HG02642 (cell line): ENCODE results near the gene TICRR.

Experiments
- ATAC-seq: cut with Tn5 transposase; IDR thresholded peaks from one replicate; pipeline ENCODE4 v1.9.1; 2021; ENCODE audit warnings: mild to moderate bottlenecking; ENCODE audit not compliant: unreplicated experiment, poor library complexity

The TICRR gene

DNA sequence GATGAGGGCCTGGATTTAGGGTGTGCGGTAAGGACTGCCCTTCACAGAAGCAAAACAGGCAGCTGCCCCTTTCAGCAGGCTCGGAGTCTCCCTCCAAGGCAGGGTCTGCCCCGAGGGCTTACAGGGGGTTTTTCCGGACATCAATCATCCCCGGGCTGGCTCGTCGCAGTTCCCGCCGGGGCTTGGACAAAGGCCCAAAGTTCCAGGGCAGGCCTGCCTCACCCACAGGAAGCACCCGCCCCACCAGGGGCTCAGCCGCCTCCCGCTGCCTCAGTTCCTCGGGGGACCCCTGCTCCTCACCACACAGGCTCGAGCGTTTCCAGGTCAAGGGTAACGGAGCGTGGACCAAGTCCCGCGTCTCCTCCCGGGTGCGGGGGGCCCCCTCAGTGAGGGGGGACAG, 53.0 kb downstream of the TICRR start:
- no peak for ATAC-seq

- ATAC-seq = no peak
These were observed 53.8 kb downstream of the TICRR start for GRCh38 chr15:89628806-89629715.

GRCh38 chr15:89629829-89630228, 54.6 kb downstream of the TICRR start:
- ATAC-seq = no peak

- no peak for ATAC-seq
These were observed 55.0 kb downstream of the TICRR start for GRCh38 chr15:89630260-89630659.

- ATAC-seq = no peak
These were observed 56.0 kb downstream of the TICRR start for GRCh38 chr15:89630974-89631901.

GRCh38 chr15:89631902-89632264, 56.6 kb downstream of the TICRR start:
- ATAC-seq = no peak

GRCh38 chr15:89632563-89633430, 57.5 kb downstream of the TICRR start:
- no peak for ATAC-seq

GRCh38 chr15:89633585-89633984, 58.3 kb downstream of the TICRR start:
- ATAC-seq = no peak

DNA sequence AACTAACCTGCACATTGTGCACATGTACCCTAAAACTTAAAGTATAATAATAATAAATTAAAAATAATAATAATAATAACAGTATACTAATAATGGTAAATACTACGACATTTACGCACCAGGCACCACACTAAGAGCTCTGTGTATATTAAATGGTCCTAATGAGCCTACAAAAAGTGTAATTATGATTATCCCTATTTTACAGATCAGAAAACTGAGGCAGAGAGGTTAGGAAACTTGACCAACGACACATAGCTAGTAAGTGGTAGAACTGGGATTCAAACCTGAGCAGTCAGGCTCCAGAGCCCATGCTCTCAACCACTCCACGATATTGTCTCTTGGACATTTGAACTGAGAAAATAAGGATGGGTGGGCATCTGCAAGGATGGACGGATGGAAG, 65.0 kb downstream of the TICRR start:
- ATAC-seq = no peak

- no peak for ATAC-seq
These were observed 65.8 kb downstream of the TICRR start for GRCh38 chr15:89641053-89641452.

- ATAC-seq = no peak
These were observed 66.8 kb downstream of the TICRR start for GRCh38 chr15:89642106-89642505.

- ATAC-seq = no peak
These were observed 70.4 kb downstream of the TICRR start for GRCh38 chr15:89645680-89646079.

DNA sequence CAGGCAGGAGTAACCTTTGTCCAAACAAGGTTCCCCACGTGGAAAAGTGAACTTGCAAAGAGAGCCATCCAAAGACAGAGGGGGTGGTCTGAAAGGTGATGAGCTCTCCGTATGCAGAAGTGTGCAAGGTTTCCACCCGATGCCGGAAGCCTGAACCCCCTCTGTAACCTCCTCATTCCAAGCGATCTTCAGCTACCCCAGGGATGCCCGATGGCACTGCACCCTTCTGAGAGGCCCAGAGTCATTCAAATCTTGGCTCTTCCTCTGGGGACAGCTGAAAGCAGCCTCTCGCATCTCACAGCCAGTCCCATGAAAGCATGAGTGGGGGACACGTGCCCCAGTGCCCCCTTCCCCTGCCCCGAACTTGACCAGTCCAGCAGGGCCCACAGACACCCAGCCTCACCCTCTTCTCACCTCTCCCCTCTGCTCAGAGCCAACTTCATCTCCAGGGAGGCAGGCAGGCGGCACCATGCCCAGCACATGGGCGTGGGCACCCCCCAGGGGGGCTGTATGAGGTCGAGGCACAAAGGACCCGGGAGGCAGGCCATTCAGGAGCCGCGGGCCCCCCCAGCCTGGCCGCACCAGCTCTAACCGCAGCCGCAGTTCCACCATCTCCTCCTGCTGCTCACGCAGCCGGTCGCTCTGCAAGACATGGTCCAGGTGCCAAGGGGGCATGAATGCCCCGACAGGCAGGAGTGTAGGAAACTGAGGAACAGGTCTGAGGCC, 71.3 kb downstream of the TICRR start:
- ATAC-seq = no peak

GRCh38 chr15:89647191-89647851, 72.1 kb downstream of the TICRR start:
- ATAC-seq = no peak

DNA sequence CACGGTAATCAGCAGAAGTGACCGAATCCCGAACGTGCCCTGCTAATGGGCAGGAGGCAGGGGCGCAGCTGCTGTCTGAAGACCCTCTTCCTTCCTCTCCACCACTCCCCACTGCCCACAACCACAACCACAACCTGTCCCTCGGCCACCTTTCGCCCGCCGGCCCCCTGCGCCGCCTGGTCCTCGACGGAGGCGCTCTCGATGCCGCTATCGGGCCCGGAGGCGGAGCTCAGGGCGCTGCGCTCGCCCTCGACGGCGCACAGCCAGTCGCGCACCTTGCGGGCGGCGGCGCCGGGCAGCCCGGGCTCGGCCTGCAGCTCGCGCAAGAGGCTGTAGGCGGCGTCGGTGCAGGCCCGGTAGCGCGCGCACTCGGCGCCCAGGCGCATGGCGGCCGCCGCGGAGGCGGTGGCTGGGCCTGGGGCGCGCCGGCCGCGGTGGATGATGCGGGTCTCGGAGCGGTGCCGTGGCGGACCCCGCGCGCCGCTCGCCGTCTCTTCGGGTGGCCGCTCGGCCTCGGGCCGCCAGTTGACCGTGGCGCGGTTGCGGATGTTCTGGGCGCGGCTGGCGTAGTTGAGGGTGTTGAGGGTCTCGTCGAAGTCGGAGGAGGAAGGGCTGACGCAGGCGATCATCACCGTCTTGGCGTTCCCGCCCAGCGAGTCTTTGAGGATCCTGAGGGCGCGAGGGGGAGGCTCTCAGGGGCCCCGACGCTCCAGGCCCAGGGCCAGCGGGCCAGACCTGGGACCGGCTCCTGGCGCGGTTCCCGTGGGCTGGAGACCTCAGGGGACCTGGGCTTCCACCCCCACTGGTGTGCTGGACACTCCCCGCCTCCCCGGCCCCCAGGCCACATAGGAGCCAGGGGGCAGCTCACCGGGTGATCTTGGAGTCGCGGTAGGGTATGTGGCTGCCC, 73.1 kb downstream of the TICRR start:
- ATAC-seq = no peak

GRCh38 chr15:89649013-89649625, 73.8 kb downstream of the TICRR start:
- ATAC-seq = no peak

- ATAC-seq = no peak
These were observed 74.4 kb downstream of the TICRR start for GRCh38 chr15:89649716-89650115.

GRCh38 chr15:89652131-89652530, 76.9 kb downstream of the TICRR start:
- ATAC-seq = no peak
